Measurements from ENCODE around the gene LY6G6C. TPM values are rescaled to one million over a fixed set of nuclear protein-coding genes. Genes with fewer than 3 reads are reported as not detected.
A peak's percentile ranks its signal among the peaks of the same experiment; 100 is the strongest.

Gene LY6G6C
- total and polyA plus RNA-seq, 10 of the 15 experiments (the other 5 are each of a cell fraction or from before 2014, with no cell fraction given): not detected

- peak; percentile 91 for TF ChIP-seq PML (IDR thresholded peaks at IDR 0.05; ENCODE audit: low read length)
- TF ChIP-seq CREB1 (IDR thresholded peaks at IDR 0.05; ENCODE audit: low read depth): peak; percentile 96
- TF ChIP-seq EGR1 (IDR thresholded peaks at IDR 0.05; ENCODE audit: borderline replicate concordance in 1 of 2, low read depth in 2 of 2, low read length in 2 of 2): 0 out of 3 replicates have a peak, but pooled peaks of 1 of the 2 experiments have one; percentile 4
- TF ChIP-seq, protein P1, sequence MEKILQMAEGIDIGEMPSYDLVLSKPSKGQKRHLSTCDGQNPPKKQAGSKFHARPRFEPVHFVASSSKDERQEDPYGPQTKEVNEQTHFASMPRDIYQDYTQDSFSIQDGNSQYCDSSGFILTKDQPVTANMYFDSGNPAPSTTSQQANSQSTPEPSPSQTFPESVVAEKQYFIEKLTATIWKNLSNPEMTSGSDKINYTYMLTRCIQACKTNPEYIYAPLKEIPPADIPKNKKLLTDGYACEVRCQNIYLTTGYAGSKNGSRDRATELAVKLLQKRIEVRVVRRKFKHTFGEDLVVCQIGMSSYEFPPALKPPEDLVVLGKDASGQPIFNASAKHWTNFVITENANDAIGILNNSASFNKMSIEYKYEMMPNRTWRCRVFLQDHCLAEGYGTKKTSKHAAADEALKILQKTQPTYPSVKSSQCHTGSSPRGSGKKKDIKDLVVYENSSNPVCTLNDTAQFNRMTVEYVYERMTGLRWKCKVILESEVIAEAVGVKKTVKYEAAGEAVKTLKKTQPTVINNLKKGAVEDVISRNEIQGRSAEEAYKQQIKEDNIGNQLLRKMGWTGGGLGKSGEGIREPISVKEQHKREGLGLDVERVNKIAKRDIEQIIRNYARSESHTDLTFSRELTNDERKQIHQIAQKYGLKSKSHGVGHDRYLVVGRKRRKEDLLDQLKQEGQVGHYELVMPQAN (conservative IDR thresholded peaks at IDR 0.05): peak; percentile 79; the same call in 1 of the 2 replicates
- TF ChIP-seq SKIL (IDR thresholded peaks at IDR 0.05; ENCODE audit: low read depth, poor library complexity, severe bottlenecking): peak; percentile 80
- TF ChIP-seq DPF2 (IDR thresholded peaks at IDR 0.05): peak; percentile 41; the same call in 1 of the 2 replicates
- TF ChIP-seq FOXK2 (IDR thresholded peaks at IDR 0.05): peak; percentile 97
- no peak for TF ChIP-seq TARDBP (IDR thresholded peaks at IDR 0.05; ENCODE audit: borderline replicate concordance)
- TF ChIP-seq NR2C2 (IDR thresholded peaks at IDR 0.05; ENCODE audit: borderline replicate concordance, control insufficient read depth, insufficient read length, low read depth): no peak
- TF ChIP-seq HDGF (IDR thresholded peaks at IDR 0.05): no peak
- no peak for TF ChIP-seq E2F8 (IDR thresholded peaks at IDR 0.05; ENCODE audit: low read depth, partially characterized antibody)
- peak; percentile 82 for TF ChIP-seq POLR2AphosphoS5 (IDR thresholded peaks at IDR 0.05; ENCODE audit: low read length)
- TF ChIP-seq CHD1 (IDR thresholded peaks at IDR 0.05; ENCODE audit: low read depth, low read length): peak; percentile 96
- TF ChIP-seq TAF1 (IDR thresholded peaks at IDR 0.05; ENCODE audit: borderline replicate concordance, low read depth, low read length): peak; percentile 52
- 0 out of 2 replicates have a peak, but pooled peaks have one; percentile 45 for TF ChIP-seq MEF2A (IDR thresholded peaks at IDR 0.05; ENCODE audit: insufficient read depth, low read depth, low read length)
- TF ChIP-seq TBL1XR1 (IDR thresholded peaks at IDR 0.05; ENCODE audit: low read depth, low read length): no peak
- TF ChIP-seq LARP7 (IDR thresholded peaks at IDR 0.05): 0 out of 2 replicates have a peak, but pooled peaks have one; percentile 56
- TF ChIP-seq, protein P2, sequence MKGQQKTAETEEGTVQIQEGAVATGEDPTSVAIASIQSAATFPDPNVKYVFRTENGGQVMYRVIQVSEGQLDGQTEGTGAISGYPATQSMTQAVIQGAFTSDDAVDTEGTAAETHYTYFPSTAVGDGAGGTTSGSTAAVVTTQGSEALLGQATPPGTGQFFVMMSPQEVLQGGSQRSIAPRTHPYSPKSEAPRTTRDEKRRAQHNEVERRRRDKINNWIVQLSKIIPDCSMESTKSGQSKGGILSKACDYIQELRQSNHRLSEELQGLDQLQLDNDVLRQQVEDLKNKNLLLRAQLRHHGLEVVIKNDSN (IDR thresholded peaks at IDR 0.05; ENCODE audit: borderline replicate concordance, extremely low read length, insufficient read depth, low read depth, low read length): no peak
- peak; percentile 79 for TF ChIP-seq YY1 (IDR thresholded peaks at IDR 0.05; ENCODE audit: low read depth, low read length)
- TF ChIP-seq ATF7 (IDR thresholded peaks at IDR 0.05; ENCODE audit: low read depth): peak; percentile 98
These were observed 18.5 kb downstream of the LY6G6C start, which contains the start of gene ABHD16A (continued) for GRCh38 chr6:31702819-31703716.

Measured in GM12878 (cell line).